ENCODE data around the gene HORMAD2. TPM values are rescaled to one million over a fixed set of nuclear protein-coding genes. Genes with fewer than 3 reads are reported as not detected.

HORMAD2 gene
- total RNA-seq, 1 donor = not detected

DNA sequence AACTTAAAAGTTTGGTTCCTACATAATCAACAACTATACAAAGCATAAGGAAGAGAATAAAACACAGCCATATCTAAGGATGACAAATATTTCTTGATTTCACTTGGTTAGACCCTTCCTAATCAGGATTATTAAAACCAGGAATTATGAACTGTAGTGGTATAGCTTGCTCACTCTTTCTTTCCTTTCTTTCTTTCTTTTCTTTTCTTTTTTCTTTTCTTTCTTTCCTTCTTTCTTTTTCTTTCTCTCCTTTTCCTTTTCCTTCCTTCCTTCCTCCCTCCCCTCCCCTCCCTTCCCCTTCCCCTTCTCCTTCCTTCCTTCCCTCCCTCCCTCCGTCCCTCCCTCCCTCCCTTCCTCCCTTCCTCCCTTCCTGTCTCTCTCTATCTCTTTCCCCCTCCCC, 78.0 kb downstream of the HORMAD2 start:
- no peak overlapping the region for H3K4me3 ChIP-seq (ENCODE audit: low read depth, low read length)
- TF ChIP-seq, protein P1, sequence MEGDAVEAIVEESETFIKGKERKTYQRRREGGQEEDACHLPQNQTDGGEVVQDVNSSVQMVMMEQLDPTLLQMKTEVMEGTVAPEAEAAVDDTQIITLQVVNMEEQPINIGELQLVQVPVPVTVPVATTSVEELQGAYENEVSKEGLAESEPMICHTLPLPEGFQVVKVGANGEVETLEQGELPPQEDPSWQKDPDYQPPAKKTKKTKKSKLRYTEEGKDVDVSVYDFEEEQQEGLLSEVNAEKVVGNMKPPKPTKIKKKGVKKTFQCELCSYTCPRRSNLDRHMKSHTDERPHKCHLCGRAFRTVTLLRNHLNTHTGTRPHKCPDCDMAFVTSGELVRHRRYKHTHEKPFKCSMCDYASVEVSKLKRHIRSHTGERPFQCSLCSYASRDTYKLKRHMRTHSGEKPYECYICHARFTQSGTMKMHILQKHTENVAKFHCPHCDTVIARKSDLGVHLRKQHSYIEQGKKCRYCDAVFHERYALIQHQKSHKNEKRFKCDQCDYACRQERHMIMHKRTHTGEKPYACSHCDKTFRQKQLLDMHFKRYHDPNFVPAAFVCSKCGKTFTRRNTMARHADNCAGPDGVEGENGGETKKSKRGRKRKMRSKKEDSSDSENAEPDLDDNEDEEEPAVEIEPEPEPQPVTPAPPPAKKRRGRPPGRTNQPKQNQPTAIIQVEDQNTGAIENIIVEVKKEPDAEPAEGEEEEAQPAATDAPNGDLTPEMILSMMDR (IDR thresholded peaks at IDR 0.05; ENCODE audit: insufficient read depth, low read length) = no peak
- DNase-seq (ENCODE audit: low read depth) = no peak

DNA sequence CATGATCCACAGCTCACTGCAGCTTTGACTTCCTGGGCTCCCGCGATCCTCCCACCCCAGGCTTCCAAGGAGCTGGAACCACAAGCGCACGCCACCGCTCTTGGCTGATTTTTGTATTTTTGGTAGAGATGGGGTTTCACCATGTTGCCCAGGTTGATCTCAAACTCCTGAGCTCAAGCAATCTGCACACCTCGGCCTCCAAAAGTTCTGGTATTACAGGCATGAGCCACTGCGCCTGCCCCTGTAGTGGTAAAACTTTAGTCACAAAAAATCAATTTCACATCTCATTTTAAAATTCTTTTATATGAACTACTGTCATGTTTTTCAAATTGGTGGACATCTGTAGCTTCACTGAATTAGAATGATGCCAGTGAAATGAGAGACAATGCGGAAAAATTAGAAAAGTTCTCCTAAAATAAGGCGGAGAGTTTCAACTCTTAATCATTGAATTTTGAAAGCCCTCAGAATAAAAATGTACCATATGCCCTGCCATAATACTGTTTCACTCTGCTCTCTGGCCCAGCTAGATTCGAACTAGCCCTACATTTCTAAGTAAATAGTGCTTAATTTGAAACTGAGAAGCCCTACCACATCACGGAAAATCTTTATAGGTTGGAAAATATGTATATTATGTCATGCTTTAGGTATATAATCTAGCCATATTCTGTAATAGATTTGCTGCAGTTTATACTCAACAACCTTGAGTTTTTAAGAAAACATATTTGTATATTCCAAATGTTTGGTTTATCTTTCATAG, 78.7 kb downstream of the HORMAD2 start:
- no peak overlapping the region for H3K4me3 ChIP-seq (ENCODE audit: low read depth, low read length)
- TF ChIP-seq, protein P1 (IDR thresholded peaks at IDR 0.05; ENCODE audit: insufficient read depth, low read length) = no peak
- no peak for DNase-seq (ENCODE audit: low read depth)

DNA sequence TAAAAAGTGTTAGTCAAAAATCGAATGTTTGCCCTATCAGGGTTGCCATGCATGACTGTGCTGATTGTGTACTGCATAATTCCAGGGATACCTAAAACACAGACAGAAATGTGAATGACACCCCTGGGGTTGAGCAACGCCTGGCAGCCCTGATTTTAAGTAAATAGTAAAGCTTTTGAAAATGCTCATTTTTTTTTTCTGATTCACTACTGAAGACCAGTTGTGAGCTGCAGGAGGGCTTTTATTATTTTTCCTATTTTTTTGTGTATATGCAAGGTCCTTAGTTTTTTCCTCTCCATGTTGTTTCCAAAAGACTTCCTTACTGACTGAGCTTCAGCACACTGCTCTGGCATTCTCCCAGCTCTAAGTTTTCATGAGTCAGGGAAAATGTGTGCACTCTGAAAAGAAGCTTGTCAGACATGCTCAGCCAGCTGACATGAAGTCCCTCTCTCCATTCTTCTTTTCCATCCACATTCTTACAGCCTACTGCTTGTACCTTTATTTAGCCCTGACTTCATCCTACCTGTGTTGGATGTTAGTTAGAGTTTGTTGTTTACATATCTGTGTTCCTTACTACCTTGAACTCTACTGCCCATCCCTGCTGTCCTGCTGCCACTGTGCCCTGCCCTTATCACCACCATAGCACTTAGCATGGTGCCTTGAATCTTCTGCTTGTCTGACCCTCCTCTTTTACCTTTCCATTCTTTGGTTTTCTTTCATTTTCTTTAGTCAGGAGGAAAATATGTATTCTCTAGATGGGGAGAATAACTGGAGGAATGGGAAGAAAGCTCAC, 79.5 kb downstream of the HORMAD2 start:
- TF ChIP-seq, protein P1 (IDR thresholded peaks at IDR 0.05; ENCODE audit: insufficient read depth, low read length) = no peak

DNA sequence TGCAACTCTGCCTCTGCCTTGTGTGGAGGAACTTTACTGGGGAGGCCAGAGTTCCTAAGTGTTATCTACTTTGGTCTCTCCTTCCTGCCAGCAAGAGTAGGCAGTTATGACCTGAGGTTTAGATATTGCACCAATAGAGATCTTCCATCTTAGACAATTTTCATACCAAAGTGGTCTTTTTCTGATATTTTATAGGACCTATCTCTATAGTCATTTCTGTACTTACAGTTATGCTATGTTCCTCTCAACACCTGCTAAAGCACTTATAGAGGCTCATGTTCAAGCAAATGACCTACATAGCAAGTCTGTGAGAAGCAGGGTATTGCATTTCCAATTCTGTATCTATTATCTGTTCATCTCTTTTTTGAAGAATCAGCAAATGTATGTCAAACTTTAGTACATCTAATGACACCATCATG, 80.8 kb downstream of the HORMAD2 start:
- DNase-seq (ENCODE audit: low read depth) = no peak
- TF ChIP-seq, protein P1 (IDR thresholded peaks at IDR 0.05; ENCODE audit: insufficient read depth, low read length) = no peak
- no peak overlapping the region for H3K4me3 ChIP-seq (ENCODE audit: low read depth, low read length)

More for the DNA sequence above, 79.5 kb downstream of the HORMAD2 start:
- DNase-seq (ENCODE audit: low read depth) = peak; percentile 84
- H3K4me3 ChIP-seq (ENCODE audit: low read depth, low read length) = no peak overlapping the region

DNA sequence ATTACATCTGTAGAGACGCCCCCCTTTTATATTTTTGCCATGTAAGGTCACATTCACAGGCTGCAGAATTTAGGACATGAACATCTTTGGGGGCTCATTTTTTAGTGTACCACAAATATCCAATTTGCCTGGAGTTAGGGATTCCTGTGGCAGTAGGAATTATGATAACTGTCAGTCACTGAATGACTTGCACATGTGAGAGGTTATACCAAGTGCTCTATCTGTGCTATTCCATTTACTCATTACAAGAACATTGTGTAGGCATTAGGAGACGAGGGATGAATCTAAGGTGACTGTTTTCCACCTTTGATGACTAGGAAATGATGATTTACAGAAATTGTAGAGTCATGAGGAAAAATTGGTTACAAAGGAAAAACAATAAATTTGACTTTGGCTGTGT, 87.0 kb downstream of the HORMAD2 start:
- no peak for DNase-seq (ENCODE audit: low read depth)
- TF ChIP-seq, protein P1 (IDR thresholded peaks at IDR 0.05; ENCODE audit: insufficient read depth, low read length) = no peak
- H3K4me3 ChIP-seq (ENCODE audit: low read depth, low read length) = no peak overlapping the region

DNA sequence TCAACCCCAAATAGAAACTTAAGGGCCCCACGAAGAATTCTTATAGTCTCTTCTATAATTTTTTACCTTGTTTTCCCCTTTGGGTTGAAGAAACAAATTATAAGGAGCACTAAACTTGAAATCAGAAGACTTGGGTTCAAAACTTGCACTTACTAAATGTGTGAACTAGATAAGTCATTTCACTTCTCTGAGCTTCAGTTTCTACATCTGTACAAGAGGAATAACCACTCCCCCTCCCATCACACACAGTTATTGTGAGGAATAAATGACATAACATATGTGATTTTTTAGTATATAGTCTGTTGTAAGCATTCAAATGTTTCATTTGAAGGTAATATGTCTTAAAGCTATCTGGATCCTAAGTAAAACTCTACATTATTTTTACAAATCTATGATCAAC, 87.5 kb downstream of the HORMAD2 start:
- no peak for DNase-seq (ENCODE audit: low read depth)
- TF ChIP-seq, protein P1 (IDR thresholded peaks at IDR 0.05; ENCODE audit: insufficient read depth, low read length) = no peak
- H3K4me3 ChIP-seq (ENCODE audit: low read depth, low read length) = no peak overlapping the region
